ENCODE measurements around the gene PMS2. TPM values are rescaled to one million over a fixed set of nuclear protein-coding genes. Genes with fewer than 3 reads are reported as not detected.

Gene PMS2
- polyA plus RNA-seq, 2 of the 4 experiments (the other 2 are of a cell fraction) = 14.7 to 19.9 TPM

- Histone ChIP-seq H3K4me1 (no peaks in the 10 kb centered on the region), H3K4me3 (no peak overlapping the region), H3K9me3 (no peaks in the 10 kb centered on the region), H3K27ac (no peak overlapping the region), H3K4me2 (no peak overlapping the region)
- ChIA-PET POLR2A (interaction anchor here (0.6 to 1.4 kb wide), 3 partner anchors 8 to 116 kb away, joined by 3 to 4 read pairs (median 3); partner anchors contain the start of genes AIMP2 and PMS2), CTCF (interaction anchor here (1.7 to 2.5 kb wide), 3 partner anchors 22 to 82 kb away, joined by 4 to 7 read pairs (median 5); no protein-coding TSS in a partner anchor)
- ATAC-seq (no peak), FAIRE-seq (no peak), DNase-seq (ENCODE audit: low read depth in 1 of 2, low spot score in 1 of 2) (no peak)
- WGBS (ENCODE audit: missing lambda C conversion rate) = 93% methylated on average over 7 of the region's 7 CpGs
- no peak for TF ChIP-seq ZFP36 (IDR thresholded peaks at IDR 0.05; ENCODE audit: borderline replicate concordance, partially characterized antibody)
- no peak for TF ChIP-seq MAFK (IDR thresholded peaks at IDR 0.05; ENCODE audit: partially characterized antibody)
- TF ChIP-seq, protein P1, sequence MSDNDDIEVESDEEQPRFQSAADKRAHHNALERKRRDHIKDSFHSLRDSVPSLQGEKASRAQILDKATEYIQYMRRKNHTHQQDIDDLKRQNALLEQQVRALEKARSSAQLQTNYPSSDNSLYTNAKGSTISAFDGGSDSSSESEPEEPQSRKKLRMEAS (IDR thresholded peaks at IDR 0.05) = no peak
- TF ChIP-seq HMGXB4 (CRISPR knock-in tag; IDR thresholded peaks at IDR 0.05; ENCODE audit: borderline replicate concordance) = no peak
- no peak for TF ChIP-seq EHMT2 (IDR thresholded peaks at IDR 0.05; ENCODE audit: low read depth)
- TF ChIP-seq RCOR1 (IDR thresholded peaks at IDR 0.05; ENCODE audit: low read depth, low read length) = no peak
- no peak for TF ChIP-seq HOXB5 (CRISPR knock-in tag; IDR thresholded peaks at IDR 0.05)
- TF ChIP-seq TP53 (CRISPR knock-in tag; IDR thresholded peaks at IDR 0.05) = no peak
- TF ChIP-seq KDM1A (IDR thresholded peaks at IDR 0.05; ENCODE audit: low read depth) = no peak
These were observed 15.2 kb upstream of the PMS2 start for GRCh38 chr7:6023974-6024435.

- CTCF ChIA-PET = interaction anchor here (1.0 to 2.5 kb wide), 5 partner anchors 9 to 84 kb away, joined by 3 to 7 read pairs (median 3); no protein-coding TSS in a partner anchor
- no peak overlapping the region for H3K27ac ChIP-seq
- ATAC-seq (no peak), DNase-seq (ENCODE audit: low read depth in 1 of 2, low spot score in 1 of 2) (no peak), FAIRE-seq (no peak)
- no peaks in the 10 kb centered on the region for H3K9me3 ChIP-seq
- H3K4me3 ChIP-seq = no peak overlapping the region
- WGBS (ENCODE audit: missing lambda C conversion rate) = 96% methylated on average over 3 of the region's 3 CpGs
- no peak for TF ChIP-seq KDM5A (IDR thresholded peaks at IDR 0.05)
- TF ChIP-seq ZSCAN20 (CRISPR knock-in tag; IDR thresholded peaks at IDR 0.05) = no peak
- no peak for TF ChIP-seq SREBF2 (IDR thresholded peaks at IDR 0.05)
- TF ChIP-seq, protein P2, sequence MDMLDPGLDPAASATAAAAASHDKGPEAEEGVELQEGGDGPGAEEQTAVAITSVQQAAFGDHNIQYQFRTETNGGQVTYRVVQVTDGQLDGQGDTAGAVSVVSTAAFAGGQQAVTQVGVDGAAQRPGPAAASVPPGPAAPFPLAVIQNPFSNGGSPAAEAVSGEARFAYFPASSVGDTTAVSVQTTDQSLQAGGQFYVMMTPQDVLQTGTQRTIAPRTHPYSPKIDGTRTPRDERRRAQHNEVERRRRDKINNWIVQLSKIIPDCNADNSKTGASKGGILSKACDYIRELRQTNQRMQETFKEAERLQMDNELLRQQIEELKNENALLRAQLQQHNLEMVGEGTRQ (IDR thresholded peaks at IDR 0.05) = no peak
- no peak; the same call in 1 of the 2 replicates for TF ChIP-seq POLR2AphosphoS2 (conservative IDR thresholded peaks at IDR 0.05; ENCODE audit: low read length)
- TF ChIP-seq NR3C1 (IDR thresholded peaks at IDR 0.05) = no peak
- no peak for TF ChIP-seq ZNF302 (CRISPR knock-in tag; IDR thresholded peaks at IDR 0.05)
- TF ChIP-seq RCOR1 (IDR thresholded peaks at IDR 0.05; ENCODE audit: low read depth, low read length) = no peak
- TF ChIP-seq NFE2L2 (conservative IDR thresholded peaks at IDR 0.05; ENCODE audit: low read length) = no peak
- TF ChIP-seq PHF8 (IDR thresholded peaks at IDR 0.05; ENCODE audit: borderline replicate concordance, low read depth) = no peak
- TF ChIP-seq HMGXB4 (CRISPR knock-in tag; IDR thresholded peaks at IDR 0.05; ENCODE audit: borderline replicate concordance) = no peak
- no peak for TF ChIP-seq ZC3H11A (IDR thresholded peaks at IDR 0.05)
- TF ChIP-seq RAD21 (conservative IDR thresholded peaks at IDR 0.05 in 1 of 2, IDR thresholded peaks at IDR 0.05 in 1 of 2) = no peak
- TF ChIP-seq, protein P3, sequence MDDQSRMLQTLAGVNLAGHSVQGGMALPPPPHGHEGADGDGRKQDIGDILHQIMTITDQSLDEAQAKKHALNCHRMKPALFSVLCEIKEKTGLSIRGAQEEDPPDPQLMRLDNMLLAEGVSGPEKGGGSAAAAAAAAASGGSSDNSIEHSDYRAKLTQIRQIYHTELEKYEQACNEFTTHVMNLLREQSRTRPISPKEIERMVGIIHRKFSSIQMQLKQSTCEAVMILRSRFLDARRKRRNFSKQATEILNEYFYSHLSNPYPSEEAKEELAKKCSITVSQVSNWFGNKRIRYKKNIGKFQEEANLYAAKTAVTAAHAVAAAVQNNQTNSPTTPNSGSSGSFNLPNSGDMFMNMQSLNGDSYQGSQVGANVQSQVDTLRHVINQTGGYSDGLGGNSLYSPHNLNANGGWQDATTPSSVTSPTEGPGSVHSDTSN (IDR thresholded peaks at IDR 0.05) = no peak
- TF ChIP-seq TP53 (CRISPR knock-in tag; IDR thresholded peaks at IDR 0.05) = no peak
- TF ChIP-seq HES2 (IDR thresholded peaks at IDR 0.05) = no peak
- POLR2A ChIA-PET = interaction anchor here (1.4 kb wide), 1 partner anchor 13 kb away, joined by 6 read pairs; the partner anchor contains the start of genes AIMP2 and PMS2
- no peak overlapping the region for H3K4me2 ChIP-seq
- H3K4me1 ChIP-seq = no peaks in the 10 kb centered on the region
These were observed 13.9 kb upstream of the PMS2 start for GRCh38 chr7:6022707-6023106.

All from A549 (cell line).